Lower lobe of right lung (tissue), 2 donors: ENCODE measurements around the gene LRRFIP1. TPM values are rescaled to one million over a fixed set of nuclear protein-coding genes. Genes with fewer than 3 reads are reported as not detected.
"Not testable (repeated sequence)": the region's sequence is repeated elsewhere in the genome, so short reads cannot be mapped to it uniquely, and the experiment has no call there.

Source experiments
- ATAC-seq, 2 donors: fragments of 200-7000 bp; cut with Tn5 transposase; one replicate each; pipeline ENCODE4 v1.9.1; 2020 to 2022; ENCODE audit warnings: mild to moderate bottlenecking in 2 of 2, moderate library complexity in 2 of 2
- DNase-seq: peaks from one replicate; pipeline ENCODE4 v3.0.0-alpha.2; 2020
- H3K27ac ChIP-seq: fragments of 200-600 bp; one replicate; pipeline ENCODE4 v1.8.0; 2022
- H3K27me3 ChIP-seq: fragments of 200-600 bp; one replicate; pipeline ENCODE4 v1.8.0; 2022; ENCODE audit warnings: low read depth
- H3K36me3 ChIP-seq: fragments of 200-600 bp; one replicate; pipeline ENCODE4 v1.8.0; 2022; ENCODE audit warnings: mild to moderate bottlenecking
- H3K4me1 ChIP-seq: fragments of 200-600 bp; one replicate; pipeline ENCODE4 v1.8.0; 2022
- H3K4me3 ChIP-seq: fragments of 200-600 bp; one replicate; pipeline ENCODE4 v1.8.0; 2022; ENCODE audit warnings: mild to moderate bottlenecking
- H3K9me3 ChIP-seq: fragments of 200-600 bp; one replicate; pipeline ENCODE4 v1.8.0; 2022
- CTCF ChIP-seq: fragments of 200-600 bp; IDR thresholded peaks from one replicate; pipeline ENCODE4 v1.8.0; 2022; ENCODE audit warnings: antibody characterized with exemption, mild to moderate bottlenecking
- intact Hi-C: fragments of 100-400 bp; cut with DNase I; formaldehyde crosslinking; loops from one replicate; pipeline ENCODE4 v1.11.0; 2022
- total RNA-seq: library from RNA; stranded (reverse); fragmentation: NEBNext Ultra II Directional; extraction: Animal tissue kit (Norgen Biotek cat#: 25700); gene quantifications from one replicate; pipeline ENCODE4 v1.2.1, GENCODE V29; 2021
- donor health status: DM: no; HTN: yes; CAD: no; lungs with severe emphysema.

LRRFIP1 gene
- total RNA-seq, 1 donor from 2014 or later = 180 TPM

- intact Hi-C loops = no loop called here
- Histone ChIP-seq H3K36me3 (peaks cover 100% of the 10 kb centered on the region), H3K27me3 (no peaks in the 10 kb centered on the region), H3K27ac (no peak overlapping the region), H3K9me3 (no peaks in the 10 kb centered on the region), H3K4me1 (no peaks in the 10 kb centered on the region), H3K4me3 (no peak overlapping the region)
- no peak for DNase-seq
- ATAC-seq = no peak
- TF ChIP-seq CTCF = no peak
Observed at GRCh38 chr2:237759176-237759575, 131.8 kb downstream of the LRRFIP1 start.

GRCh38 chr2:237760506-237761502, 133.4 kb downstream of the LRRFIP1 start:
- Histone ChIP-seq H3K27ac (no peak overlapping the region), H3K4me3 (no peak overlapping the region), H3K4me1 (no peaks in the 10 kb centered on the region), H3K27me3 (no peaks in the 10 kb centered on the region), H3K9me3 (no peaks in the 10 kb centered on the region), H3K36me3 (peaks cover 95% of the 10 kb centered on the region)
- no peak for DNase-seq
- no peak for TF ChIP-seq CTCF
- ATAC-seq = no peak
- intact Hi-C loops = no loop called here

GRCh38 chr2:237762291-237763182, 135.2 kb downstream of the LRRFIP1 start:
- not testable (repeated sequence) for H3K27ac ChIP-seq

GRCh38 chr2:237763812-237764211, 136.4 kb downstream of the LRRFIP1 start:
- intact Hi-C loops = no loop called here
- H3K36me3 ChIP-seq = peaks cover 75% of the 10 kb centered on the region
- no peak overlapping the region for H3K27ac ChIP-seq

More at GRCh38 chr2:237762291-237763182, 135.2 kb downstream of the LRRFIP1 start:
- H3K9me3 ChIP-seq, H3K4me1 ChIP-seq, DNase-seq, H3K4me3 ChIP-seq, intact Hi-C loops, ATAC-seq, H3K27me3 ChIP-seq: not testable (repeated sequence)
- peaks cover 85% of the 10 kb centered on the region for H3K36me3 ChIP-seq

GRCh38 chr2:237765122-237765521, 137.7 kb downstream of the LRRFIP1 start:
- H3K9me3 ChIP-seq, H3K27me3 ChIP-seq, DNase-seq, intact Hi-C loops, H3K4me3 ChIP-seq, H3K4me1 ChIP-seq, ATAC-seq, H3K27ac ChIP-seq: not testable (repeated sequence)
- peaks cover 75% of the 10 kb centered on the region for H3K36me3 ChIP-seq

More at GRCh38 chr2:237763812-237764211, 136.4 kb downstream of the LRRFIP1 start:
- H3K4me1 ChIP-seq = no peaks in the 10 kb centered on the region
- H3K9me3 ChIP-seq = no peaks in the 10 kb centered on the region
- ATAC-seq (no peak), DNase-seq (no peak)
- no peaks in the 10 kb centered on the region for H3K27me3 ChIP-seq
- TF ChIP-seq CTCF = no peak
- no peak overlapping the region for H3K4me3 ChIP-seq

GRCh38 chr2:237765875-237766274, 138.5 kb downstream of the LRRFIP1 start:
- peaks cover 75% of the 10 kb centered on the region for H3K36me3 ChIP-seq
- no peak overlapping the region for H3K27ac ChIP-seq
- intact Hi-C loops = no loop called here

More at GRCh38 chr2:237765875-237766274, 138.5 kb downstream of the LRRFIP1 start:
- peak in 1 of 2 donors; percentile 33 for ATAC-seq
- no peak for TF ChIP-seq CTCF
- Histone ChIP-seq H3K4me3 (no peak overlapping the region), H3K4me1 (no peaks in the 10 kb centered on the region), H3K27me3 (no peaks in the 10 kb centered on the region), H3K9me3 (no peaks in the 10 kb centered on the region)
- DNase-seq = no peak
